Transverse colon (tissue), 4 donors: ENCODE data around the gene MAP3K1.

Experiments
- CTCF ChIP-seq, 5 experiments: fragments of 200-600 bp in 3 of 5; fragments of 450-650 bp in 2 of 5; sonication (generic) in 3 of 5; IDR thresholded peaks; 1 replicate in 2 of 5; 2 replicates in 3 of 5; pipeline ENCODE4 v1.5.1; 2016 to 2017; ENCODE audit warnings: antibody characterized with exemption in 5 of 5, inconsistent platforms in 3 of 5, mild to moderate bottlenecking in 2 of 5, moderate library complexity in 1 of 5
- POLR2A ChIP-seq: fragments of 450-650 bp; IDR thresholded peaks from one replicate; pipeline ENCODE4 v1.6.1; 2016; ENCODE audit warnings: antibody characterized with exemption, mild to moderate bottlenecking, moderate library complexity
- POLR2AphosphoS5 ChIP-seq, 3 donors: sonication (generic); formaldehyde crosslinking; IDR thresholded peaks; one replicate each; pipeline ENCODE4 v1.6.1; 2016; ENCODE audit warnings: antibody characterized with exemption in 3 of 3

GRCh38 chr5:56908942-56909293, 93.6 kb downstream of the MAP3K1 start:
- no peak for TF ChIP-seq POLR2A
- no peak for TF ChIP-seq CTCF (IDR thresholded peaks at IDR 0.05)
- peak in 2 of 3 donors; percentile 10 to 32 for TF ChIP-seq POLR2AphosphoS5 (IDR thresholded peaks at IDR 0.05)
